ENCODE data around the gene RBM33. TPM values are rescaled to one million over a fixed set of nuclear protein-coding genes. Genes with fewer than 3 reads are reported as not detected.

Gene RBM33
- polyA plus RNA-seq, 1 experiment: 9.5 TPM

GRCh38 chr7:155602156-155602555 lies 42.3 kb upstream of the RBM33 start:
- CTCF ChIA-PET: interaction anchor here (7.6 kb wide), 1 partner anchor 135 kb away, joined by 257 read pairs; no protein-coding TSS in a partner anchor

GRCh38 chr7:155602750-155603149 lies 41.7 kb upstream of the RBM33 start:
- no peak for TF ChIP-seq CTCF (IDR thresholded peaks at IDR 0.05; ENCODE audit: low read depth, low read length)
- ChIA-PET CTCF (interaction anchor here (1.0 to 7.6 kb wide), 2 partner anchors 134 to 166 kb away, joined by 4 to 257 read pairs; no protein-coding TSS in a partner anchor), POLR2A (no interaction called here)

More at GRCh38 chr7:155602156-155602555, 42.3 kb upstream of the RBM33 start:
- Histone ChIP-seq H3K9me3 (ENCODE audit: control insufficient read depth, insufficient read depth, low read length) (no peaks in the 10 kb centered on the region; the same call in 1 of the 2 replicates), H3K27ac (ENCODE audit: low read depth, low read length) (no peak overlapping the region), H3K27me3 (ENCODE audit: control insufficient read depth, insufficient read depth, low read length) (no peaks in the 10 kb centered on the region), H3K4me3 (ENCODE audit: low read depth, low read length) (no peak overlapping the region)
- no peak for DNase-seq (ENCODE audit: low read depth, low spot score)
- no peak for TF ChIP-seq CTCF (IDR thresholded peaks at IDR 0.05; ENCODE audit: low read depth, low read length)
- POLR2A ChIA-PET: no interaction called here

GRCh38 chr7:155603205-155603857 lies 41.1 kb upstream of the RBM33 start:
- no peaks in the 10 kb centered on the region; the same call in 1 of the 2 replicates for H3K9me3 ChIP-seq (ENCODE audit: control insufficient read depth, insufficient read depth, low read length)
- no peak overlapping the region for H3K4me3 ChIP-seq (ENCODE audit: low read depth, low read length)
- CTCF ChIA-PET: interaction anchor here (0.7 to 7.6 kb wide), 3 partner anchors 133 to 165 kb away, joined by 3 to 257 read pairs (median 4); no protein-coding TSS in a partner anchor
- H3K27me3 ChIP-seq (ENCODE audit: control insufficient read depth, insufficient read depth, low read length): no peaks in the 10 kb centered on the region
- no peak for TF ChIP-seq CTCF (IDR thresholded peaks at IDR 0.05; ENCODE audit: low read depth, low read length)
- DNase-seq (ENCODE audit: low read depth, low spot score): no peak
- no peak overlapping the region for H3K27ac ChIP-seq (ENCODE audit: low read depth, low read length)
- POLR2A ChIA-PET: no interaction called here

More at GRCh38 chr7:155602750-155603149, 41.7 kb upstream of the RBM33 start:
- no peaks in the 10 kb centered on the region for H3K27me3 ChIP-seq (ENCODE audit: control insufficient read depth, insufficient read depth, low read length)
- H3K9me3 ChIP-seq (ENCODE audit: control insufficient read depth, insufficient read depth, low read length): no peaks in the 10 kb centered on the region; the same call in 1 of the 2 replicates
- no peak overlapping the region for H3K4me3 ChIP-seq (ENCODE audit: low read depth, low read length)
- DNase-seq (ENCODE audit: low read depth, low spot score): no peak
- no peak overlapping the region for H3K27ac ChIP-seq (ENCODE audit: low read depth, low read length)

GRCh38 chr7:155603858-155604503 lies 40.5 kb upstream of the RBM33 start:
- Histone ChIP-seq H3K9me3 (ENCODE audit: control insufficient read depth, insufficient read depth, low read length) (no peaks in the 10 kb centered on the region; the same call in 1 of the 2 replicates), H3K27ac (ENCODE audit: low read depth, low read length) (no peak overlapping the region), H3K4me3 (ENCODE audit: low read depth, low read length) (no peak overlapping the region), H3K27me3 (ENCODE audit: control insufficient read depth, insufficient read depth, low read length) (no peaks in the 10 kb centered on the region)
- POLR2A ChIA-PET: no interaction called here
- CTCF ChIA-PET: interaction anchor here (0.7 to 7.6 kb wide), 3 partner anchors 133 to 165 kb away, joined by 3 to 257 read pairs (median 4); no protein-coding TSS in a partner anchor
- TF ChIP-seq CTCF (IDR thresholded peaks at IDR 0.05; ENCODE audit: low read depth, low read length): no peak
- no peak for DNase-seq (ENCODE audit: low read depth, low spot score)

GRCh38 chr7:155604504-155604997 lies 39.9 kb upstream of the RBM33 start:
- DNase-seq (ENCODE audit: low read depth, low spot score): no peak
- H3K4me3 ChIP-seq (ENCODE audit: low read depth, low read length): no peak overlapping the region
- ChIA-PET CTCF (no interaction called here), POLR2A (no interaction called here)
- H3K27me3 ChIP-seq (ENCODE audit: control insufficient read depth, insufficient read depth, low read length): no peaks in the 10 kb centered on the region
- no peaks in the 10 kb centered on the region; the same call in 1 of the 2 replicates for H3K9me3 ChIP-seq (ENCODE audit: control insufficient read depth, insufficient read depth, low read length)
- H3K27ac ChIP-seq (ENCODE audit: low read depth, low read length): no peak overlapping the region
- no peak for TF ChIP-seq CTCF (IDR thresholded peaks at IDR 0.05; ENCODE audit: low read depth, low read length)

Measured in AG04450 (cell line).